ENCODE measurements around the gene OXNAD1. TPM values are rescaled to one million over a fixed set of nuclear protein-coding genes. Genes with fewer than 3 reads are reported as not detected.

Gene OXNAD1
- total and polyA plus RNA-seq, 2 of the 13 experiments (the other 11 are each of a cell fraction or from before 2014, with no cell fraction given) = 9.9 to 18.8 TPM

DNA sequence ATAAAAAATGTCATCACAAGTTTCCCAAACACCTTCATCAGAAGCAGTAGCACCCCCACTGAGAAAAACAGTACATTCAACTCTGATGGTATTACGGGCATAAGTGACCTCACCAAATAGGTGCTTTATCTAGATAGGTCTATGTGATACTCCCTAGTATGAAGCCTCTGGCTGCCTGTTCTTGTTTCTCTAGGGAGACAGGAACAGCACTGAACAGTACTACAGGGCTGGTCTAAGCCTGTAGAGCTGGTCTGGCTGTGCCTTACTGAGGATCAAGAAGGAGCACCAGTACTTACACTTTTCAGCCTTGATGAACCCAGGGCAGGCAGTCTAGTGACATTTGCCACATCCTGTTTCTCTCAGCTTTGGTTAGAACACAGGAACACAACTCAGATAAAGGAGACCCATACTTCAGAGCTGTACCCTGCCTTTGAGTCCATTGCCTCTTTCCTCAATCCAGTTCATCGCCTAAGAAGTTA, 35.9 kb downstream of the OXNAD1 start:
- no peaks in the 10 kb centered on the region for H3K79me2 ChIP-seq (ENCODE audit: insufficient read depth, low read length)
- intact Hi-C loops (cut with micrococcal nuclease; ENCODE audit: unreplicated experiment) = no loop called here
- no peak for DNase-seq (ENCODE audit: low spot score)

DNA sequence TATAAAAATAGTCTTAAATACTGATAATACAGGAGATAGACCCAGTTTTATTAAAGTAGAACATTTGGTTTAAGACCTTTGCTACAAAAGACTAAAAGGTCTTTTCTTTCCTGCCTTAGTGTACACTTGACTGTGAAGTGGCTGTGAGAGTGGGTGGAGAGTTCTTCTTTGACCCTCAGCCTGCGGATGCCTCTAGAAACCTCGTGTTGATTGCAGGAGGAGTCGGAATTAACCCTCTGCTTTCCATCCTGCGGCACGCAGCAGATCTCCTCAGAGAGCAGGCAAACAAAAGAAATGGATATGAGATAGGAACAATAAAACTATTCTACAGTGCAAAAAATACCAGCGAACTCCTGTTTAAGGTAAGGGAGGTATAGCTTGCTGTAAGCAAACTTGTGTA, 36.5 kb downstream of the OXNAD1 start:
- ATAC-seq (no peak), FAIRE-seq (no peak), DNase-seq (ENCODE audit: low spot score) (no peak)
- ChIA-PET POLR2A (no interaction called here), CTCF (ENCODE audit: low intra/inter-chr PET ratio, low total read pairs) (no interaction called here)
- no TSS peak for BruUV-seq (replicated peaks)
- Histone ChIP-seq H3K4me1 (ENCODE audit: insufficient read depth, low read length) (no peaks in the 10 kb centered on the region), H3K9ac (ENCODE audit: insufficient read depth, low read depth, low read length) (no peak overlapping the region), H4K20me1 (ENCODE audit: insufficient read depth, low read length) (no peaks in the 10 kb centered on the region), H3K36me3 (replicated peaks in 1 of 2; ENCODE audit: control insufficient read depth in 1 of 2, insufficient read depth in 2 of 2, low read length in 2 of 2) (peaks cover 11 to 70% of the 10 kb centered on the region in 2 experiments), H3K9me3 (ENCODE audit: low read length) (no peaks in the 10 kb centered on the region), H3K4me2 (ENCODE audit: low read depth, low read length) (no peak overlapping the region), H3K27me3 (ENCODE audit: control insufficient read depth in 1 of 2, insufficient read depth in 2 of 2, low read length in 2 of 2) (no peaks in the 10 kb centered on the region), H3K4me3 (replicated peaks in 1 of 3; ENCODE audit: insufficient read depth in 1 of 3, low read depth in 2 of 3, low read length in 3 of 3) (no peak overlapping the region), H3K79me2 (ENCODE audit: insufficient read depth, low read length) (no peaks in the 10 kb centered on the region), H3K27ac (ENCODE audit: extremely low read length, insufficient read depth, low read length) (no peak overlapping the region), H2AFZ (ENCODE audit: low read length) (no peak overlapping the region)
- no peak for TF ChIP-seq BRF2 (CRISPR knock-in tag; IDR thresholded peaks at IDR 0.05)
- no peak for TF ChIP-seq ZNF160 (CRISPR knock-in tag; IDR thresholded peaks at IDR 0.05)
- TF ChIP-seq, protein P1, sequence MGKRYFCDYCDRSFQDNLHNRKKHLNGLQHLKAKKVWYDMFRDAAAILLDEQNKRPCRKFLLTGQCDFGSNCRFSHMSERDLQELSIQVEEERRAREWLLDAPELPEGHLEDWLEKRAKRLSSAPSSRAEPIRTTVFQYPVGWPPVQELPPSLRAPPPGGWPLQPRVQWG (CRISPR knock-in tag; IDR thresholded peaks at IDR 0.05; ENCODE audit: borderline replicate concordance, low read depth) = no peak
- no peak for TF ChIP-seq TBL1XR1 (IDR thresholded peaks at IDR 0.05; ENCODE audit: borderline replicate concordance, low read length, partially characterized antibody)
- no peak for TF ChIP-seq DRAP1 (CRISPR knock-in tag; IDR thresholded peaks at IDR 0.05)
- in situ Hi-C loops (cut with HindIII; ENCODE audit: extremely low pct_ligation_motif_present, low pct_unique_long_range_greater_than_20kb) (no loop called here), intact Hi-C loops (cut with micrococcal nuclease; ENCODE audit: unreplicated experiment) (no loop called here)
- 91% methylated on average over 6 of the region's 6 CpGs for WGBS (ENCODE audit: low lambda C conversion rate)

More for the DNA sequence above, 35.9 kb downstream of the OXNAD1 start:
- POLR2A ChIA-PET = no interaction called here
- ATAC-seq = no peak
- in situ Hi-C loops (cut with HindIII; ENCODE audit: extremely low pct_ligation_motif_present, low pct_unique_long_range_greater_than_20kb) = no loop called here
- Histone ChIP-seq H3K4me2 (ENCODE audit: low read depth, low read length) (no peak overlapping the region), H3K9me3 (ENCODE audit: low read length) (no peaks in the 10 kb centered on the region), H3K9ac (ENCODE audit: insufficient read depth, low read depth, low read length) (no peak overlapping the region), H3K27me3 (ENCODE audit: control insufficient read depth in 1 of 2, insufficient read depth in 2 of 2, low read length in 2 of 2) (no peaks in the 10 kb centered on the region), H4K20me1 (ENCODE audit: insufficient read depth, low read length) (no peaks in the 10 kb centered on the region), H3K36me3 (replicated peaks in 1 of 2; ENCODE audit: control insufficient read depth in 1 of 2, insufficient read depth in 2 of 2, low read length in 2 of 2) (peaks cover 12 to 71% of the 10 kb centered on the region in 2 experiments), H3K27ac (ENCODE audit: extremely low read length, insufficient read depth, low read length) (no peak overlapping the region), H3K4me1 (ENCODE audit: insufficient read depth, low read length) (no peaks in the 10 kb centered on the region), H2AFZ (ENCODE audit: low read length) (no peak overlapping the region), H3K4me3 (replicated peaks in 1 of 3; ENCODE audit: insufficient read depth in 1 of 3, low read depth in 2 of 3, low read length in 3 of 3) (no peak overlapping the region)
- TF ChIP-seq, protein P2, sequence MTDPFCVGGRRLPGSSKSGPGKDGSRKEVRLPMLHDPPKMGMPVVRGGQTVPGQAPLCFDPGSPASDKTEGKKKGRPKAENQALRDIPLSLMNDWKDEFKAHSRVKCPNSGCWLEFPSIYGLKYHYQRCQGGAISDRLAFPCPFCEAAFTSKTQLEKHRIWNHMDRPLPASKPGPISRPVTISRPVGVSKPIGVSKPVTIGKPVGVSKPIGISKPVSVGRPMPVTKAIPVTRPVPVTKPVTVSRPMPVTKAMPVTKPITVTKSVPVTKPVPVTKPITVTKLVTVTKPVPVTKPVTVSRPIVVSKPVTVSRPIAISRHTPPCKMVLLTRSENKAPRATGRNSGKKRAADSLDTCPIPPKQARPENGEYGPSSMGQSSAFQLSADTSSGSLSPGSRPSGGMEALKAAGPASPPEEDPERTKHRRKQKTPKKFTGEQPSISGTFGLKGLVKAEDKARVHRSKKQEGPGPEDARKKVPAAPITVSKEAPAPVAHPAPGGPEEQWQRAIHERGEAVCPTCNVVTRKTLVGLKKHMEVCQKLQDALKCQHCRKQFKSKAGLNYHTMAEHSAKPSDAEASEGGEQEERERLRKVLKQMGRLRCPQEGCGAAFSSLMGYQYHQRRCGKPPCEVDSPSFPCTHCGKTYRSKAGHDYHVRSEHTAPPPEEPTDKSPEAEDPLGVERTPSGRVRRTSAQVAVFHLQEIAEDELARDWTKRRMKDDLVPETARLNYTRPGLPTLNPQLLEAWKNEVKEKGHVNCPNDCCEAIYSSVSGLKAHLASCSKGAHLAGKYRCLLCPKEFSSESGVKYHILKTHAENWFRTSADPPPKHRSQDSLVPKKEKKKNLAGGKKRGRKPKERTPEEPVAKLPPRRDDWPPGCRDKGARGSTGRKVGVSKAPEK (CRISPR knock-in tag; IDR thresholded peaks at IDR 0.05; ENCODE audit: borderline replicate concordance) = no peak
- no TSS peak for BruUV-seq (replicated peaks)
- FAIRE-seq = no peak
- 96% methylated on average over 2 of the region's 2 CpGs for WGBS (ENCODE audit: low lambda C conversion rate)
- CTCF ChIA-PET (ENCODE audit: low intra/inter-chr PET ratio, low total read pairs) = no interaction called here

All from HepG2 (cell line).